Endothelial cell of umbilical vein (primary cell): ENCODE data around the gene GAP43.

Source experiments
- POLR2A ChIP-seq: IDR thresholded peaks from 2 replicates; pipeline ENCODE4 v1.6.1; 2012; ENCODE audit warnings: low read depth, mild to moderate bottlenecking, control low read depth, low read length
- POLR2AphosphoS5 ChIP-seq: IDR thresholded peaks from 2 replicates; pipeline ENCODE4 v1.6.1; 2012; ENCODE audit warnings: low read depth, mild to moderate bottlenecking, control low read depth, low read length, moderate library complexity; ENCODE audit not compliant: insufficient read depth
- TF ChIP-seq, protein P1 (sequence below), 2 donors: IDR thresholded peaks; 1 replicate in 1 of 2; 2 replicates in 1 of 2; pipeline ENCODE4 v1.5.1; 2011; ENCODE audit warnings: low read length in 2 of 2, mild to moderate bottlenecking in 2 of 2, moderate library complexity in 2 of 2, control low read depth in 1 of 2, inconsistent platforms in 1 of 2, low read depth in 1 of 2; ENCODE audit not compliant: insufficient read depth in 1 of 2; ENCODE audit errors: extremely low read depth in 1 of 2

DNA sequence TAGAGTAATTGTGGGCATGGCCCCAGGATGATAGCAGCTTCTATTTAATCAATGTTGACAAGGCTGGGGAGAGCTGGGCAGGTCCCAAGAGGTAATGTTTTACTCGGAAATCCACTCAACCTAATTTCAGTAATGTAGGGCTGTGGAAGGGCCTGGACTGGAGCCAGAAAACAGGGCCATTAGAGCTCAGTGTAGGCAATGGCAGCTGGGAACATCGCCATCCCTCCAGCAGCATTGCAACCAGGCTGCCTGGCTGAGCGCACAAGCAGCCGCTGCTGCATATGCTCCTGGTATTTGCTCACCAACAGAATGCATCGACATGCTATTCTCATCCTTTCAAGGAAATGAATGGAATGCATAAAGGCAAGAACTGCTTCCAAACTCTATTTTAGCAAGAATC is 90.0 kb downstream of the GAP43 start:
- TF ChIP-seq POLR2A (no peak), POLR2AphosphoS5 (no peak)
- TF ChIP-seq, protein P1, sequence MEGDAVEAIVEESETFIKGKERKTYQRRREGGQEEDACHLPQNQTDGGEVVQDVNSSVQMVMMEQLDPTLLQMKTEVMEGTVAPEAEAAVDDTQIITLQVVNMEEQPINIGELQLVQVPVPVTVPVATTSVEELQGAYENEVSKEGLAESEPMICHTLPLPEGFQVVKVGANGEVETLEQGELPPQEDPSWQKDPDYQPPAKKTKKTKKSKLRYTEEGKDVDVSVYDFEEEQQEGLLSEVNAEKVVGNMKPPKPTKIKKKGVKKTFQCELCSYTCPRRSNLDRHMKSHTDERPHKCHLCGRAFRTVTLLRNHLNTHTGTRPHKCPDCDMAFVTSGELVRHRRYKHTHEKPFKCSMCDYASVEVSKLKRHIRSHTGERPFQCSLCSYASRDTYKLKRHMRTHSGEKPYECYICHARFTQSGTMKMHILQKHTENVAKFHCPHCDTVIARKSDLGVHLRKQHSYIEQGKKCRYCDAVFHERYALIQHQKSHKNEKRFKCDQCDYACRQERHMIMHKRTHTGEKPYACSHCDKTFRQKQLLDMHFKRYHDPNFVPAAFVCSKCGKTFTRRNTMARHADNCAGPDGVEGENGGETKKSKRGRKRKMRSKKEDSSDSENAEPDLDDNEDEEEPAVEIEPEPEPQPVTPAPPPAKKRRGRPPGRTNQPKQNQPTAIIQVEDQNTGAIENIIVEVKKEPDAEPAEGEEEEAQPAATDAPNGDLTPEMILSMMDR (IDR thresholded peaks at IDR 0.05; ENCODE audit: extremely low read depth in 1 of 2, insufficient read depth in 1 of 2, low read depth in 1 of 2, low read length in 2 of 2), result no peak
